Natural killer cell (primary cell): ENCODE data around the gene GRID1. TPM values are rescaled to one million over a fixed set of nuclear protein-coding genes. Genes with fewer than 3 reads are reported as not detected.
A peak's percentile ranks its signal among the peaks of the same experiment; 100 is the strongest.

Experiments used
- ATAC-seq, 3 donors: fragments of 150-1000 bp in 2 of 3; fragments of 200-7000 bp in 1 of 3; cut with Tn5 transposase; 1 replicate in 1 of 3; 2 replicates in 2 of 3; pipeline ENCODE4 v1.10.0; 2021; ENCODE audit warnings: mild to moderate bottlenecking in 2 of 3, moderate library complexity in 2 of 3
- DNase-seq, 2 donors: peaks; one replicate each; pipeline versions ENCODE4 v3.0.0 to v3.0.0-alpha.2; 2013 to 2021; ENCODE audit warnings: mixed read lengths in 1 of 2
- H3K27ac ChIP-seq: one replicate; pipeline ENCODE4 v1.5.1; 2013; ENCODE audit warnings: mild to moderate bottlenecking, low read length
- H3K27me3 ChIP-seq: one replicate; pipeline ENCODE4 v1.6.1; 2013; ENCODE audit warnings: low read length; ENCODE audit not compliant: control insufficient read depth, insufficient read depth
- H3K36me3 ChIP-seq: one replicate; pipeline ENCODE4 v1.6.1; 2013; ENCODE audit warnings: low read length; ENCODE audit not compliant: control insufficient read depth, insufficient read depth
- H3K4me1 ChIP-seq: one replicate; pipeline ENCODE4 v1.6.1; 2013; ENCODE audit warnings: low read length; ENCODE audit not compliant: control insufficient read depth, insufficient read depth
- H3K4me3 ChIP-seq: one replicate; pipeline ENCODE4 v1.5.1; 2013; ENCODE audit warnings: low read length
- H3K9me3 ChIP-seq: one replicate; pipeline ENCODE4 v1.6.1; 2013; ENCODE audit warnings: low read length; ENCODE audit not compliant: control insufficient read depth, insufficient read depth
- H3K27ac Mint-ChIP-seq, 2 donors: one replicate each; pipeline ENCODE4 v1.8.0; 2022; ENCODE audit warnings: mild to moderate bottlenecking in 2 of 2, mixed read lengths in 2 of 2, moderate library complexity in 1 of 2
- H3K27me3 Mint-ChIP-seq, 2 donors: one replicate each; pipeline ENCODE4 v1.8.0; 2022; ENCODE audit warnings: low read depth in 2 of 2, mixed read lengths in 2 of 2
- H3K36me3 Mint-ChIP-seq: one replicate; pipeline ENCODE4 v1.8.0; 2022; ENCODE audit warnings: mixed read lengths
- H3K4me1 Mint-ChIP-seq, 2 donors: one replicate each; pipeline ENCODE4 v1.8.0; 2022; ENCODE audit warnings: mixed read lengths in 2 of 2
- H3K4me3 Mint-ChIP-seq: one replicate; pipeline ENCODE4 v1.8.0; 2022; ENCODE audit warnings: mild to moderate bottlenecking, moderate library complexity, mixed read lengths
- H3K9me3 Mint-ChIP-seq, 2 donors: one replicate each; pipeline ENCODE4 v1.8.0; 2022; ENCODE audit warnings: mixed read lengths in 2 of 2
- WGBS: methylation state at CpG from one replicate; pipeline ENCODE4 v1.1.7; 2013; ENCODE audit warnings: missing lambda C conversion rate; ENCODE audit not compliant: insufficient coverage; 5-methylcytosine and 5-hydroxymethylcytosine counted together
- intact Hi-C: fragments of 100-400 bp; cut with micrococcal nuclease; formaldehyde crosslinking; loops from one replicate; pipeline ENCODE4 v1.14.2; 2022
- total RNA-seq, 4 donors: library from RNA; stranded (reverse); fragments of 120-200 nt in 1 of 4; gene quantifications; one replicate each; pipeline versions ENCODE4 v1.2.3 to v1.2.4, GENCODE V29; 2013 to 2022
- TF ChIP-seq, protein P1 (sequence below): fragments of 200-600 bp; IDR thresholded peaks from one replicate; pipeline ENCODE4 v1.8.0; 2022; ENCODE audit warnings: antibody characterized with exemption

GRID1 gene
- total RNA-seq, result not detected
- total RNA-seq (2013), result not detected

DNA sequence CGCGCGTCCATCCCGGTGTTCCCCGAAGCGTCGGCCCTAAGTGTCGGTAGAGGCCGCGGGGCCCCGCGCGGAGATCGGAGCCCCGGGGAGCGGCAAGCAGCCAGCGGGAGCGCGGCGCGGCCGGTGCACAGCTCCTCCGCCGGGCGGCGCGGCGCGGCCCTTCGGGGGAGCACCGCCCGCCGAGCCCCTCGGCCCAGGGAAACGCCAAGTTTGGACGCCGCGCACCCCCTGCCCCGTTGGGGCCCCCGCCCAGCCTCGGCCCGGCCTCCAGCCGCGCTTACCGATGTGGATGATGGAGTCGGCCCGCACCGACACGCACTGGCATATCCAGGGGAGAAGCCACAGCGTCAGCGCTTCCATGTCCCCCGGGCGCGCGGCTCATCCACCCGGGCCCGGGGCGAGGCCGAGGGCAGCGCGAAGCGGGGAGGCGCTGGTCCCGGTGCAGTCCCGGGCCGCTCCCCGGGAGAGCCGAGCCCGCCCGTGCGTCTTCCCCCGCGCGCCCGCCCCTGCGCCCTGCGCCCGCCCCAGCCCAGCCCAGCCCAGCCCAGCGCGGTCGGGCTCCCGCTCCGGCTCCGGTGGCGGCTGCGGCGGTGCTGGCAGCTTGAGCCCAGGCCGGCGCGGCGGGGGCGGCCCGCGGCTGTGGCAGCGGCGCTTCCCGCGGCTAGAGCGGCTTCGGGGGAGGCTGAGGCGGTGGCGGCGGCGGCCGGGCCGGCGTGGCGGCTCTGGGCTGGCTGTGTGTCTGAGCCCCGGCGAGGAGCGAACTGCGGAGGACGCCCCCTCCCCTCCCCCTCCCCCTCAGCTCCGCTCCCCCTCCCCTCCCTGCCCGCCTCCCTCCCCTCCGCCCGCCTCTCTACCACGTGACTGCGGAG, at the start of gene GRID1:
Gene GRID1, minus strand, starts transcription at position 763 of the 869 bp plus-strand sequence.
- no peaks in the 10 kb centered on the region for H3K9me3 ChIP-seq
- DNase-seq (peak in 1 of 2 donors; percentile 27), ATAC-seq (peak in 1 of 3 donors; percentile 46)
- H3K27ac Mint-ChIP-seq, result no peak within 1 kb of the TSS
- TF ChIP-seq, protein P1, sequence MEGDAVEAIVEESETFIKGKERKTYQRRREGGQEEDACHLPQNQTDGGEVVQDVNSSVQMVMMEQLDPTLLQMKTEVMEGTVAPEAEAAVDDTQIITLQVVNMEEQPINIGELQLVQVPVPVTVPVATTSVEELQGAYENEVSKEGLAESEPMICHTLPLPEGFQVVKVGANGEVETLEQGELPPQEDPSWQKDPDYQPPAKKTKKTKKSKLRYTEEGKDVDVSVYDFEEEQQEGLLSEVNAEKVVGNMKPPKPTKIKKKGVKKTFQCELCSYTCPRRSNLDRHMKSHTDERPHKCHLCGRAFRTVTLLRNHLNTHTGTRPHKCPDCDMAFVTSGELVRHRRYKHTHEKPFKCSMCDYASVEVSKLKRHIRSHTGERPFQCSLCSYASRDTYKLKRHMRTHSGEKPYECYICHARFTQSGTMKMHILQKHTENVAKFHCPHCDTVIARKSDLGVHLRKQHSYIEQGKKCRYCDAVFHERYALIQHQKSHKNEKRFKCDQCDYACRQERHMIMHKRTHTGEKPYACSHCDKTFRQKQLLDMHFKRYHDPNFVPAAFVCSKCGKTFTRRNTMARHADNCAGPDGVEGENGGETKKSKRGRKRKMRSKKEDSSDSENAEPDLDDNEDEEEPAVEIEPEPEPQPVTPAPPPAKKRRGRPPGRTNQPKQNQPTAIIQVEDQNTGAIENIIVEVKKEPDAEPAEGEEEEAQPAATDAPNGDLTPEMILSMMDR, result no peak
- no peak within 1 kb of the TSS for H3K27ac ChIP-seq
- H3K9me3 Mint-ChIP-seq, result no peaks in the 10 kb centered on the region
- H3K36me3 ChIP-seq, result no peaks in the 10 kb centered on the region
- H3K4me1 Mint-ChIP-seq, result peaks cover 0 to 7% of the 10 kb centered on the region in 2 donors
- H3K27me3 Mint-ChIP-seq, result peaks cover 51 to 59% of the 10 kb centered on the region in 2 donors
- no peak within 1 kb of the TSS for H3K4me3 ChIP-seq
- peaks cover 29% of the 10 kb centered on the region for H3K27me3 ChIP-seq
- under 1% methylated on average over 111 of the region's 119 CpGs for WGBS
- H3K36me3 Mint-ChIP-seq, result no peaks in the 10 kb centered on the region
- peak within 1 kb of the TSS; percentile 33 for H3K4me3 Mint-ChIP-seq
- H3K4me1 ChIP-seq, result peaks cover 17% of the 10 kb centered on the region
- intact Hi-C loops, result no loop called here

- Mint-ChIP-seq H3K4me3 (no peak overlapping the region), H3K36me3 (no peaks in the 10 kb centered on the region), H3K27ac (no peak overlapping the region), H3K27me3 (no peaks in the 10 kb centered on the region), H3K4me1 (peaks cover 24 to 26% of the 10 kb centered on the region in 2 donors), H3K9me3 (no peaks in the 10 kb centered on the region)
- ATAC-seq (no peak), DNase-seq (no peak)
- H3K4me3 ChIP-seq, result no peak overlapping the region
- H3K9me3 ChIP-seq, result no peaks in the 10 kb centered on the region
- peaks cover 35% of the 10 kb centered on the region for H3K4me1 ChIP-seq
- H3K27me3 ChIP-seq, result no peaks in the 10 kb centered on the region
- TF ChIP-seq, protein P1, result no peak
- no peak overlapping the region for H3K27ac ChIP-seq
- intact Hi-C loops, result no loop called here
- WGBS, result 61% methylated on average over 5 of the region's 5 CpGs
- H3K36me3 ChIP-seq, result no peaks in the 10 kb centered on the region
Measured at GRCh38 chr10:86415583-86415982, 49.0 kb upstream of the GRID1 start.

DNA sequence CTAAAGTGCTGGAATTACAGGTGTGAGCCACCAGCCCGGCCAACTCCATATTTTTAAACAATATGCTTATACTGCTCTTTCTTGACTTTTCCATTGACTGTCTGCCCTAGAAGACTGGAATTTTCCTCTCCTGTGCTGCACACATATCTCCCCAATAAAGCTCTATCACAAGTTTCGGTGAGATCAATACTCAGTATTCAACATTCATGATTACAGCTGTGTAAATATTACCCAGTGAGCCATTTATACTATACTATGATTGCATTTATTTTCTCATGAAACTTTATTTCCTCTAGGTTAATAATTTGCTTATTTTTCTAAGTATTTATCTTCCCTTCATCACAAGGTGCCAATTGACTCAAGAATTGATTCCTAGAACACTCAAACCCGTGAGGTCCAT, 48.5 kb upstream of the GRID1 start:
- DNase-seq, result no peak
- Histone ChIP-seq H3K4me3 (no peak overlapping the region), H3K27ac (no peak overlapping the region), H3K27me3 (no peaks in the 10 kb centered on the region), H3K4me1 (peaks cover 35% of the 10 kb centered on the region), H3K36me3 (no peaks in the 10 kb centered on the region), H3K9me3 (no peaks in the 10 kb centered on the region)
- intact Hi-C loops, result no loop called here
- no peaks in the 10 kb centered on the region for H3K9me3 Mint-ChIP-seq
- no peaks in the 10 kb centered on the region for H3K36me3 Mint-ChIP-seq
- TF ChIP-seq, protein P1, result no peak
- ATAC-seq, result no peak
- H3K4me3 Mint-ChIP-seq, result peak overlapping the region; percentile 43
- 99% methylated on average over 3 of the region's 3 CpGs for WGBS
- H3K27me3 Mint-ChIP-seq, result no peaks in the 10 kb centered on the region
- no peak overlapping the region for H3K27ac Mint-ChIP-seq
- peaks cover 24 to 26% of the 10 kb centered on the region in 2 donors for H3K4me1 Mint-ChIP-seq
